Lower lobe of right lung (tissue), 2 donors: ENCODE measurements around the gene YIF1A. TPM values are rescaled to one million over a fixed set of nuclear protein-coding genes. Genes with fewer than 3 reads are reported as not detected.
A peak's percentile ranks its signal among the peaks of the same experiment; 100 is the strongest.
"Not testable (repeated sequence)": the region's sequence is repeated elsewhere in the genome, so short reads cannot be mapped to it uniquely, and the experiment has no call there.

ENCODE experiments used
- ATAC-seq, 2 donors: fragments of 200-7000 bp; cut with Tn5 transposase; one replicate each; pipeline ENCODE4 v1.9.1; 2020 to 2022; ENCODE audit warnings: mild to moderate bottlenecking in 2 of 2, moderate library complexity in 2 of 2
- DNase-seq: peaks from one replicate; pipeline ENCODE4 v3.0.0-alpha.2; 2020
- H3K27ac ChIP-seq: fragments of 200-600 bp; one replicate; pipeline ENCODE4 v1.8.0; 2022
- H3K27me3 ChIP-seq: fragments of 200-600 bp; one replicate; pipeline ENCODE4 v1.8.0; 2022; ENCODE audit warnings: low read depth
- H3K36me3 ChIP-seq: fragments of 200-600 bp; one replicate; pipeline ENCODE4 v1.8.0; 2022; ENCODE audit warnings: mild to moderate bottlenecking
- H3K4me1 ChIP-seq: fragments of 200-600 bp; one replicate; pipeline ENCODE4 v1.8.0; 2022
- H3K4me3 ChIP-seq: fragments of 200-600 bp; one replicate; pipeline ENCODE4 v1.8.0; 2022; ENCODE audit warnings: mild to moderate bottlenecking
- H3K9me3 ChIP-seq: fragments of 200-600 bp; one replicate; pipeline ENCODE4 v1.8.0; 2022
- CTCF ChIP-seq: fragments of 200-600 bp; IDR thresholded peaks from one replicate; pipeline ENCODE4 v1.8.0; 2022; ENCODE audit warnings: antibody characterized with exemption, mild to moderate bottlenecking
- intact Hi-C: fragments of 100-400 bp; cut with DNase I; formaldehyde crosslinking; loops from one replicate; pipeline ENCODE4 v1.11.0; 2022
- total RNA-seq: library from RNA; stranded (reverse); fragmentation: NEBNext Ultra II Directional; extraction: Animal tissue kit (Norgen Biotek cat#: 25700); gene quantifications from one replicate; pipeline ENCODE4 v1.2.1, GENCODE V29; 2021
- donor health status: DM: no; HTN: yes; CAD: no; lungs with severe emphysema.

Gene YIF1A
- total RNA-seq, 1 donor from 2014 or later: 67.8 TPM

- no peak overlapping the region for H3K27ac ChIP-seq
- H3K4me3 ChIP-seq: no peak overlapping the region
- no peaks in the 10 kb centered on the region for H3K9me3 ChIP-seq
- no peak for TF ChIP-seq CTCF
- no peaks in the 10 kb centered on the region for H3K27me3 ChIP-seq
- H3K4me1 ChIP-seq: peaks cover 28% of the 10 kb centered on the region
- no peaks in the 10 kb centered on the region for H3K36me3 ChIP-seq
- DNase-seq: no peak
- intact Hi-C loops: no loop called here
- ATAC-seq: no peak
Observed at GRCh38 chr11:66322732-66323427, 33.9 kb upstream of the YIF1A start.

- ATAC-seq: no peak
- no peak for TF ChIP-seq CTCF
- no peak overlapping the region for H3K4me3 ChIP-seq
- H3K36me3 ChIP-seq: no peaks in the 10 kb centered on the region
- no peak for DNase-seq
- intact Hi-C loops: no loop called here
- no peaks in the 10 kb centered on the region for H3K9me3 ChIP-seq
- H3K27me3 ChIP-seq: no peaks in the 10 kb centered on the region
- H3K27ac ChIP-seq: no peak overlapping the region
- H3K4me1 ChIP-seq: peaks cover 31% of the 10 kb centered on the region
Observed at GRCh38 chr11:66321606-66322005, 32.7 kb upstream of the YIF1A start.

- H3K4me3 ChIP-seq, ATAC-seq, H3K9me3 ChIP-seq, intact Hi-C loops, DNase-seq, H3K27me3 ChIP-seq, H3K27ac ChIP-seq, H3K36me3 ChIP-seq: not testable (repeated sequence)
- H3K4me1 ChIP-seq: peaks cover 34% of the 10 kb centered on the region
Observed at GRCh38 chr11:66320748-66321147, 31.8 kb upstream of the YIF1A start.

GRCh38 chr11:66320289-66320688 is 31.3 kb upstream of the YIF1A start:
- H3K27ac ChIP-seq, ATAC-seq, H3K4me3 ChIP-seq, intact Hi-C loops, H3K9me3 ChIP-seq, H3K27me3 ChIP-seq, DNase-seq, H3K36me3 ChIP-seq: not testable (repeated sequence)
- peaks cover 34% of the 10 kb centered on the region for H3K4me1 ChIP-seq

- no peak for DNase-seq
- ATAC-seq: no peak
- intact Hi-C loops: no loop called here
Observed at GRCh38 chr11:66318600-66318970, 29.6 kb upstream of the YIF1A start.

GRCh38 chr11:66317723-66318599 is 29.0 kb upstream of the YIF1A start:
- peak; percentile 18 to 39 for ATAC-seq
- no peak overlapping the region for H3K4me3 ChIP-seq
- H3K27ac ChIP-seq: peak overlapping the region; percentile 65
- no peaks in the 10 kb centered on the region for H3K36me3 ChIP-seq
- no peak for DNase-seq
- peaks cover 5% of the 10 kb centered on the region for H3K27me3 ChIP-seq
- H3K4me1 ChIP-seq: peaks cover 42% of the 10 kb centered on the region
- TF ChIP-seq CTCF: no peak
- intact Hi-C loops: no loop called here
- no peaks in the 10 kb centered on the region for H3K9me3 ChIP-seq

More at GRCh38 chr11:66318600-66318970, 29.6 kb upstream of the YIF1A start:
- no peaks in the 10 kb centered on the region for H3K36me3 ChIP-seq
- H3K4me1 ChIP-seq: peaks cover 36% of the 10 kb centered on the region
- H3K27ac ChIP-seq: peak overlapping the region; percentile 6
- H3K27me3 ChIP-seq: peaks cover 5% of the 10 kb centered on the region
- no peak for TF ChIP-seq CTCF
- no peak overlapping the region for H3K4me3 ChIP-seq
- H3K9me3 ChIP-seq: no peaks in the 10 kb centered on the region
